Right atrium auricular region (tissue), 2 donors: ENCODE results near the gene CFAP20DC. TPM values are rescaled to one million over a fixed set of nuclear protein-coding genes. Genes with fewer than 3 reads are reported as not detected.
A peak's percentile ranks its signal among the peaks of the same experiment; 100 is the strongest.
"Not testable (repeated sequence)": the region's sequence is repeated elsewhere in the genome, so short reads cannot be mapped to it uniquely, and the experiment has no call there.

Source experiments
- DNase-seq: peaks from one replicate; pipeline ENCODE4 v3.0.0-alpha.2; 2019; ENCODE audit warnings: low spot score
- H3K27ac ChIP-seq, 2 donors: fragments of 200-600 bp; sonication (generic); 1 replicate in 1 of 2; 2 replicates in 1 of 2; pipeline ENCODE4 v1.5.1; 2016 to 2019
- H3K27me3 ChIP-seq, 2 donors: fragments of 200-600 bp; sonication (generic); one replicate each; pipeline versions ENCODE4 v1.5.1 to v1.6.0; 2017 to 2019
- H3K36me3 ChIP-seq: fragments of 200-600 bp; sonication (generic); one replicate; pipeline ENCODE4 v1.5.1; 2016
- H3K4me1 ChIP-seq, 2 donors: fragments of 200-600 bp; sonication (generic); one replicate each; pipeline versions ENCODE4 v1.5.1 to v1.6.0; 2017 to 2019
- H3K4me3 ChIP-seq, 2 donors: fragments of 200-600 bp; sonication (generic); 1 replicate in 1 of 2; 2 replicates in 1 of 2; pipeline ENCODE4 v1.5.1; 2017 to 2019; ENCODE audit warnings: mild to moderate bottlenecking in 1 of 2, moderate library complexity in 1 of 2
- H3K9me3 ChIP-seq, 2 donors: fragments of 200-600 bp; sonication (generic); one replicate each; pipeline ENCODE4 v1.5.1; 2019
- total RNA-seq, 2 donors: library from RNA; depleted of rRNA; stranded (reverse); fragments of >200 nt; gene quantifications; one replicate each; pipeline ENCODE4 v1.1.0, GENCODE V29; 2016
- TF ChIP-seq, protein P1 (sequence below), 2 donors: fragments of 200-600 bp; sonication (generic); IDR thresholded peaks; one replicate each; pipeline ENCODE4 v1.5.1; 2019; ENCODE audit warnings: antibody characterized with exemption in 2 of 2

CFAP20DC gene
- total RNA-seq, 2 donors from 2014 or later, result not detected

DNA sequence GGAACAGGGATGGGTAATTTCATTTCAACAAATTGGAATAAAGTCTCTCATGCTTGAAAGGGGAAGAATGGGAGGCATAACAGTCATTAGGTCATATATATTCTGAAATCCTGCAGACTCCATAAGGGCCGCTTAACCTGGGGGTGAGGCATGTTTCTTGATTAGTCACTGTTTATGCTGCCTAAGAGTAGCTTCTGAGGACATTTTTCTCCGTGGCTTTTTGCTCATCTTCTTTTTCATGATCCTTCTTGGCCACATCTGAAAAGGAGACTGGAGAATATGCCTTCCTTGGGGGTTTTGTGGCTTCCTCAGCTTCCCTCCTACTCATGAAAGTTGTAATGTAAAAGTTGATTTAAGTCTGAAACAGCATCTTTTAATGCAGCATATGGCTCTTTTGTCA, 20.0 kb upstream of the CFAP20DC start:
- H3K27ac ChIP-seq, result no peak overlapping the region
- no peaks in the 10 kb centered on the region for H3K36me3 ChIP-seq
- H3K27me3 ChIP-seq, result no peaks in the 10 kb centered on the region
- no peaks in the 10 kb centered on the region for H3K9me3 ChIP-seq
- DNase-seq, result no peak
- no peaks in the 10 kb centered on the region for H3K4me1 ChIP-seq
- H3K4me3 ChIP-seq, result no peak overlapping the region
- TF ChIP-seq, protein P1, sequence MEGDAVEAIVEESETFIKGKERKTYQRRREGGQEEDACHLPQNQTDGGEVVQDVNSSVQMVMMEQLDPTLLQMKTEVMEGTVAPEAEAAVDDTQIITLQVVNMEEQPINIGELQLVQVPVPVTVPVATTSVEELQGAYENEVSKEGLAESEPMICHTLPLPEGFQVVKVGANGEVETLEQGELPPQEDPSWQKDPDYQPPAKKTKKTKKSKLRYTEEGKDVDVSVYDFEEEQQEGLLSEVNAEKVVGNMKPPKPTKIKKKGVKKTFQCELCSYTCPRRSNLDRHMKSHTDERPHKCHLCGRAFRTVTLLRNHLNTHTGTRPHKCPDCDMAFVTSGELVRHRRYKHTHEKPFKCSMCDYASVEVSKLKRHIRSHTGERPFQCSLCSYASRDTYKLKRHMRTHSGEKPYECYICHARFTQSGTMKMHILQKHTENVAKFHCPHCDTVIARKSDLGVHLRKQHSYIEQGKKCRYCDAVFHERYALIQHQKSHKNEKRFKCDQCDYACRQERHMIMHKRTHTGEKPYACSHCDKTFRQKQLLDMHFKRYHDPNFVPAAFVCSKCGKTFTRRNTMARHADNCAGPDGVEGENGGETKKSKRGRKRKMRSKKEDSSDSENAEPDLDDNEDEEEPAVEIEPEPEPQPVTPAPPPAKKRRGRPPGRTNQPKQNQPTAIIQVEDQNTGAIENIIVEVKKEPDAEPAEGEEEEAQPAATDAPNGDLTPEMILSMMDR (IDR thresholded peaks at IDR 0.05), result no peak

DNA sequence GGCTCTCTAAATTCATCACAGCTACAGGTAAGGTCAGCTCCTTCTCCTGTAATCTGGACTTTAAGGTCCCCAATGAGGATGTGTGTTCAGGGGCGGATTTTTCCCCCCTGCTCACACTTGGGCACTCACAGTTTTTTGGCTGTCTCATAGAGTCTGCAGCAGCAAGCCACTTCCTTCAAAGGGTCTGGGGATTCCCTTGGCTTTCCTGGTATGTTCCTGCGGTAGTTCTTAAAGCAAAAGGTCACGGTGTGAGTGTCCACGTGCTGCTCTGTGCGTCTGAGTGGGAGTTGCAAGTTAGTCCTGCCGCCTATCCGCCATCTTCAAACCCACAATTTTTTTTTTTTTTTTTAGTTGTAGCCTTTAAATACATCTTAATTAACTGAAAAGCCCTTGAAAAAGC, 15.4 kb upstream of the CFAP20DC start:
- no peaks in the 10 kb centered on the region for H3K36me3 ChIP-seq
- no peak for DNase-seq
- no peaks in the 10 kb centered on the region for H3K9me3 ChIP-seq
- H3K27me3 ChIP-seq, result no peaks in the 10 kb centered on the region
- H3K4me1 ChIP-seq, result no peaks in the 10 kb centered on the region
- no peak overlapping the region for H3K4me3 ChIP-seq
- no peak overlapping the region for H3K27ac ChIP-seq
- TF ChIP-seq, protein P1 (IDR thresholded peaks at IDR 0.05), result no peak

- Histone ChIP-seq H3K9me3 (no peaks in the 10 kb centered on the region), H3K4me3 (no peak overlapping the region), H3K27ac (no peak overlapping the region), H3K36me3 (no peaks in the 10 kb centered on the region), H3K4me1 (no peaks in the 10 kb centered on the region), H3K27me3 (no peaks in the 10 kb centered on the region)
- TF ChIP-seq, protein P1 (IDR thresholded peaks at IDR 0.05), result no peak
- no peak for DNase-seq
Measured at GRCh38 chr3:59064728-59065127, 14.9 kb upstream of the CFAP20DC start.

GRCh38 chr3:59064276-59064675, 14.5 kb upstream of the CFAP20DC start:
- H3K9me3 ChIP-seq, result no peaks in the 10 kb centered on the region
- no peaks in the 10 kb centered on the region for H3K36me3 ChIP-seq
- no peaks in the 10 kb centered on the region for H3K27me3 ChIP-seq
- H3K4me1 ChIP-seq, result no peaks in the 10 kb centered on the region
- H3K27ac ChIP-seq, result no peak overlapping the region
- H3K4me3 ChIP-seq, result no peak overlapping the region
- no peak for DNase-seq
- TF ChIP-seq, protein P1 (IDR thresholded peaks at IDR 0.05), result no peak

DNA sequence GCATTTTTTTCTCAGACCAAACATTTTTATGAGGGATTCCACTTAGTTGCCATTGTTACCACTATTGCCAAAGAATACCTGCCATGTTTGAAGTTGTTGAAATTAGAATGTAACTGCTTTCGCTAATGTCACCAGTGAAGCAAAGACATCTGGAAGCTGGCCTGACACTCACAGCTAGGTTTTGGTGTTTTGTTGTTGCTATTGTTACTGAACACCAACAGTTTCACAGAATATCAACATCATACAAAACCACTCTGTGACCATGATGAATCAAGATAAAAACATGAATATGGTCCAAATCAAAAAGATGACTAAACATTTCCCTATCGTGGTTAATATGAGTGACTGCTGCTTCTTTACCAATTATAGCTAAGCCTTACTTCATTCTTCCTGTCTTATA, 6.9 kb upstream of the CFAP20DC start:
- H3K27ac ChIP-seq, result no peak overlapping the region
- no peak overlapping the region for H3K4me3 ChIP-seq
- H3K9me3 ChIP-seq, result no peaks in the 10 kb centered on the region
- TF ChIP-seq, protein P1 (IDR thresholded peaks at IDR 0.05), result no peak
- no peaks in the 10 kb centered on the region for H3K27me3 ChIP-seq
- no peaks in the 10 kb centered on the region for H3K4me1 ChIP-seq
- no peaks in the 10 kb centered on the region for H3K36me3 ChIP-seq
- no peak for DNase-seq

GRCh38 chr3:59052803-59053411, 3.1 kb upstream of the CFAP20DC start:
- Histone ChIP-seq H3K27ac (no peak overlapping the region), H3K9me3 (no peaks in the 10 kb centered on the region), H3K36me3 (no peaks in the 10 kb centered on the region), H3K27me3 (no peaks in the 10 kb centered on the region), H3K4me3 (no peak overlapping the region), H3K4me1 (peaks cover 0 to 5% of the 10 kb centered on the region in 2 donors)
- no peak for DNase-seq
- TF ChIP-seq, protein P1 (IDR thresholded peaks at IDR 0.05), result peak; percentile 23 to 67

DNA sequence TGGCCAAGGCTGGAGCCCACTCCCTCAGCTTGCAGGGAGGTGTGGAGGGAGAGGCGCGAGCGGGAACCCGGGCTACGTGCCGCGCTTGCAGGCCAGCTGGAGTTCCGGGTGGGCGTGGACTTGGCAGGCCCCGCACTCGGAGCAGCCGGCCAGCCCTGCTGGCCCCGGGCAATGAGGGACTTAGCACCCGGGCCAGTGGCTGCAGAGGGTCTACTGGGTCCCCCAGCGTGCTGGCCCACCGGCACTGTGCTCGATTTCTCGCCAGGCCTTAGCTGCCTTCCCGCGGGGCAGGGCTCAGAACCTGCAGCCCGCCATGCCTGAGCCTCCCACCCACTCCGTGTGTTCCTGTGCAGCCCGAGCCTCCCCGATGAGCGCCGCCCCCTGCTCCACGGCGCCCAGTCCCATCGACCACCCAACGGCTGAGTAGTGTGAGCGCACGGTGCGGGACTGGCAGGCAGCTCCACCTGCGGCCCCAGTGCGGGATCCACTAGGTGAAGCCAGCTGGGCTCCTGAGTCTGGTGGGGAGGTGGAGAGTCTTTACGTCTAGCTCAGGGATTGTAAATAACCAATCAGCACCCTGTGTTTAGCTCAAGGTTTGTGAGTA, 1.1 kb upstream of the CFAP20DC start:
- not testable (repeated sequence) for DNase-seq, H3K9me3 ChIP-seq, H3K4me1 ChIP-seq, H3K4me3 ChIP-seq, H3K36me3 ChIP-seq, H3K27me3 ChIP-seq, H3K27ac ChIP-seq
